ENCODE measurements around the gene RYK.
"Not testable (repeated sequence)": the region's sequence is repeated elsewhere in the genome, so short reads cannot be mapped to it uniquely, and the experiment has no call there.

The RYK gene

DNA sequence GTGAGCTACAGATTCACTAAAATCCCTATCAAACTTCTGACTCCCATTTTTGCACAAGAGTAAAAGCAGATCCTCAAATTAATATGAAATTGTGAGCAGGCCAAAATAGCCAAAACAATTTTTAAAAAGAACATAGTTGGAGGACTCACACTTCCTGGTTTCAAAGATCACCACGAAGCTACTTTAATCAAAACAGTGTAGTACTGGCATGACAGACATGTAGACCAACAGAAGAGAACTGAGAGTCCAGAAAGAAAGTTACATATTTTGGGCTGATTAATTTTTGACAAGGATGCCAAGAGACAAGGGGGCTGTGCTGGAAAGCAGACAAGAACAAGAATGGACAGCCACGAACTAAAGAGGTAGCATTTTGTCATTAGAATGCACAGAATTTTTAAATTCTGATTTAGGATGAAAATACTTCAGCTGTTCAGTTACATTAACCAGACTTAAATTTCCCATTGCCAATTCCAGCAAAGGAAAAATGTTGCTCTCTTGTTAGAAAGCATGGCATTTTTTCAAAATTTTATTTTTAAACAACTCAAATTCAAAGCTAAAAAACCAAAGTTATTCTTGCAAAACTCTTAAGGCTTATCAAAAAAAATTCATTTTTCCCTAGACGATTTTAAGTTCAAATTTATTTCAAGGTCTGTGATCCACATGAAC, 14.0 kb downstream of the RYK start:
- DNase-seq (ENCODE audit: low read depth, low spot score), result no peak
- H3K27me3 ChIP-seq (ENCODE audit: control insufficient read depth, insufficient read depth, low read length), result no peaks in the 10 kb centered on the region
- WGBS (ENCODE audit: insufficient coverage, insufficient read length), result no CpG with 5 or more reads among the region's 3 CpGs
- H3K36me3 ChIP-seq (ENCODE audit: control insufficient read depth, insufficient read depth, low read length), result no peaks in the 10 kb centered on the region
- no peaks in the 10 kb centered on the region for H3K9me3 ChIP-seq (ENCODE audit: control insufficient read depth, insufficient read depth, low read length)
- H3K4me3 ChIP-seq (ENCODE audit: low read length), result no peak overlapping the region
- H3K4me1 ChIP-seq (ENCODE audit: control insufficient read depth, insufficient read depth, low read length), result peaks cover 2% of the 10 kb centered on the region
- no peak overlapping the region for H3K27ac ChIP-seq (ENCODE audit: low read length)

DNA sequence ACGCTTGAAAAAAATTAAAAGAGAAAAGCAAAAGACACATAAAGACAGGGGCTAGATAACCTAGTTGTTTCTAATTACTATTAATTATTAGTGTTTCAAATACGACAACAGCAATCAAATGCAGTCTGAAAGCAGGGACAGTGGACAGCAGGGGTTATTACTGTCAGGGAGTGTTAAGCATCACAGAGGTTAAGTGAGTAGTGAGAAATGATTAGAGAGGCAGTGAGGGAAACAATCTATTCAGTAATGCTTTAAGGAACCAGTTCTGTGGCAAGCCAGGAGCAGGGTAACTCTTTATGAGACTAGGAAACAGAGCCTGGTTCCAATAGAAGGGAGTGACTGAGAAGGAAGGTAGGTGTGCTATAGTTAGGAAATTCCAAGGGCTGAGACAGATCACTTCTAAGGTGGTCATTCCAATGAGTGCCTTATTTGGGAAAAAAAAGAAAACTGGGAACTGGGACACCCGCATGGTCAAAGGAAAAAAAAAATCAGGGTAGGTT, 15.0 kb downstream of the RYK start:
- Histone ChIP-seq H3K27me3 (ENCODE audit: control insufficient read depth, insufficient read depth, low read length) (no peaks in the 10 kb centered on the region), H3K4me1 (ENCODE audit: control insufficient read depth, insufficient read depth, low read length) (peaks cover 2% of the 10 kb centered on the region), H3K9me3 (ENCODE audit: control insufficient read depth, insufficient read depth, low read length) (no peaks in the 10 kb centered on the region), H3K36me3 (ENCODE audit: control insufficient read depth, insufficient read depth, low read length) (no peaks in the 10 kb centered on the region), H3K27ac (ENCODE audit: low read length) (no peak overlapping the region), H3K4me3 (ENCODE audit: low read length) (no peak overlapping the region)
- no CpG with 5 or more reads among the region's 3 CpGs for WGBS (ENCODE audit: insufficient coverage, insufficient read length)
- DNase-seq (ENCODE audit: low read depth, low spot score), result no peak

DNA sequence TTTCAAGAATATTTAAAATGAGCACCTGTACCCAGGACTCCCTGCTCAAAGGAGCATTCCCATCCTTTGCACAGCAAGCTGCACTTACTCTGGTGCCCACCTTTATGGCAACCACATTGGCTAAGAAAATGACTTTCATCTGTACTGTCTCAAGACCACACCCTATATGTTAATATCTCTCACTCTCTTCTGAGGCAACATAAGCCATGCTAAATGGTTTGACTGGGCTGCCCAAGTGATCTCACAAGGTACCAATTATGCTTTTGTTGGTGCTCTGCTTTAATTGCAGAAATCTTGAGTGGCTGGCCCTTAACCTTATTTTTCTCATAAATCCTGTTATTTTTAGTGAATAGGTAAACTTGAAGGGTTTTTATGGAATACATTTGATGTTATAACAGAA, 17.7 kb downstream of the RYK start:
- H3K27ac ChIP-seq (ENCODE audit: low read length), result no peak overlapping the region
- H3K4me3 ChIP-seq (ENCODE audit: low read length), result no peak overlapping the region
- no peaks in the 10 kb centered on the region for H3K9me3 ChIP-seq (ENCODE audit: control insufficient read depth, insufficient read depth, low read length)
- no peaks in the 10 kb centered on the region for H3K27me3 ChIP-seq (ENCODE audit: control insufficient read depth, insufficient read depth, low read length)
- H3K36me3 ChIP-seq (ENCODE audit: control insufficient read depth, insufficient read depth, low read length), result no peaks in the 10 kb centered on the region
- peaks cover 2% of the 10 kb centered on the region for H3K4me1 ChIP-seq (ENCODE audit: control insufficient read depth, insufficient read depth, low read length)
- no peak for DNase-seq (ENCODE audit: low read depth, low spot score)

DNA sequence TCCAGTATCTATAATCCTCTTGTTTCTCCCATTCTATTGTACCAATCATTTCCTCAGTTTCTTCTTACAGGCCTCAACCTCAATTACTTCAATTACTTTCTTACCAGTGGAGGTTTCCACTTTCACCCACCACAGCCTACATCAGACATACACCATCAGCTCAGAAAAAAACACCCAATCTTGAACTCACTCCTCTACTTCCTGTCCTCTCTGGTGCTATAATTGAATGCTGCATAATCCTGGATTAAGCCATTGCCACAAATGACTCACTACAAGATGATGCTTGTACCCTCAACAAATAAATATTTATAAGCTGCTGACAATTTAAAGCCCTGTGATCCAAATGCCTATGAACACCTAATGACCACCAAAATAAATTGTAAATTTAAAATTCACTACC, 18.5 kb downstream of the RYK start:
- no peak for DNase-seq (ENCODE audit: low read depth, low spot score)
- H3K36me3 ChIP-seq (ENCODE audit: control insufficient read depth, insufficient read depth, low read length), result no peaks in the 10 kb centered on the region
- no peaks in the 10 kb centered on the region for H3K9me3 ChIP-seq (ENCODE audit: control insufficient read depth, insufficient read depth, low read length)
- H3K4me3 ChIP-seq (ENCODE audit: low read length), result no peak overlapping the region
- H3K4me1 ChIP-seq (ENCODE audit: control insufficient read depth, insufficient read depth, low read length), result peaks cover 2% of the 10 kb centered on the region
- H3K27ac ChIP-seq (ENCODE audit: low read length), result no peak overlapping the region
- H3K27me3 ChIP-seq (ENCODE audit: control insufficient read depth, insufficient read depth, low read length), result no peaks in the 10 kb centered on the region

DNA sequence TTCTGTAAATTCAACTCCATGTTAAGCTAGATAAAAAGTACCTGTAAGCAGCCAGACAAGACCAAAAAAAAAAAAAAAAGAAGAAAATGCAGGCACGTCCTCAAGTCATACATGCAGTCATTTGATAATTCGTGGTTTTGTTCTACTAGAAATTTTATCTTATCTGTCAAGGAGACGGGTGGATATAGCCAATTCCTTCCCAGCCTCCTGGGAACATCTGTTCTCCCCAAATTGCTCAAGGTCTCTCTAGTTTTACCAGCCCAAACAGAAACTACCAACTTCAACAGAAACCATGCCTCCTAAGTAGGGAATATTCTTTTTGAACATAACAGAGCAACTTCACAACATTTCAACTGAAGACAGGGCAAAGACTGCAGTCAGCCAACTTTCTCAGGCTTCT, 19.5 kb downstream of the RYK start:
- no peak for DNase-seq (ENCODE audit: low read depth, low spot score)
- Histone ChIP-seq H3K27me3 (ENCODE audit: control insufficient read depth, insufficient read depth, low read length) (no peaks in the 10 kb centered on the region), H3K4me3 (ENCODE audit: low read length) (no peak overlapping the region), H3K27ac (ENCODE audit: low read length) (no peak overlapping the region), H3K9me3 (ENCODE audit: control insufficient read depth, insufficient read depth, low read length) (no peaks in the 10 kb centered on the region), H3K4me1 (ENCODE audit: control insufficient read depth, insufficient read depth, low read length) (peaks cover 2% of the 10 kb centered on the region), H3K36me3 (ENCODE audit: control insufficient read depth, insufficient read depth, low read length) (no peaks in the 10 kb centered on the region)
- no CpG with 5 or more reads among the region's 3 CpGs for WGBS (ENCODE audit: insufficient coverage, insufficient read length)

DNA sequence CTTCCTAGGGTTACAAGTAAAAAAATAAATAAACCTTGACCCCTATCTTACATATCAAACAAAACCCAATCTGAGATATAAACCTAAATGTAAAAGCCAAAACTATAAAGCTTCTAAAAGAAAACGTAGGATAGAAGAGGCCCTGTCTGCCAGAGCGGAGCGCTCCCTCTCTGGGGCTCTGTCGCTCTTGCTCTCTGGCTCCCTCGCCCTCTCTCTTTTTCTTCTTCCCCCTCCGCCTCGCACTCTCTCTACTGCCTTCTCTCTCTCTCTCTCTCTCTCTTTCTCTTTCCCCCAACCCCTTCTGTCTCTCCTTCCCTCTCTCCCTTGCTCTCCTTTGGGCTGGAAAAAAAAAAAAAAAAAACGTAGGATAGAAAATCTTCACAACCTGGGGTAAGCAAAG, 21.6 kb downstream of the RYK start:
- H3K27me3 ChIP-seq (ENCODE audit: control insufficient read depth, insufficient read depth, low read length), result no peaks in the 10 kb centered on the region
- DNase-seq (ENCODE audit: low read depth, low spot score), result no peak
- peaks cover 3% of the 10 kb centered on the region for H3K4me1 ChIP-seq (ENCODE audit: control insufficient read depth, insufficient read depth, low read length)
- H3K4me3 ChIP-seq (ENCODE audit: low read length), result no peak overlapping the region
- WGBS (ENCODE audit: insufficient coverage, insufficient read length), result no CpG with 5 or more reads among the region's 8 CpGs
- no peaks in the 10 kb centered on the region for H3K36me3 ChIP-seq (ENCODE audit: control insufficient read depth, insufficient read depth, low read length)
- no peak overlapping the region for H3K27ac ChIP-seq (ENCODE audit: low read length)
- H3K9me3 ChIP-seq (ENCODE audit: control insufficient read depth, insufficient read depth, low read length), result no peaks in the 10 kb centered on the region

DNA sequence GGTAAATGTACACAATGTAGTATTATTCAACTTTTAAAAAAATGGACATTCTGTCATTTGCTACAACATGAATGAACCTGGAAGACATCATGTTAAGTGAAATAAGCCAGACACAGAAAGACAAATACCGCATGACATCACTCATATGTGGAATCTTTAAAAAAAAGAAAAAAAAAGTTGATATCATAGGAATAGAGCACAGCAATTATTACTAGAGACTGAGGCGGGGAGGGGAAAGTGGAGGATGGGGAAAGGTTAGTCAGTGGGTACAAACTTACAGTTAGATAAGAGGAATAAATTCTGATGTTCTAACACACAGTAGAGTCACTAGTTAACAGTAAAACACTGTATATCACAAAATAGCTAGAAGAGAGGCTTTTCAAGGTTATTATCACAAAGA, 22.2 kb downstream of the RYK start:
- Histone ChIP-seq H3K36me3 (ENCODE audit: control insufficient read depth, insufficient read depth, low read length) (no peaks in the 10 kb centered on the region), H3K4me1 (ENCODE audit: control insufficient read depth, insufficient read depth, low read length) (peaks cover 4% of the 10 kb centered on the region), H3K4me3 (ENCODE audit: low read length) (no peak overlapping the region), H3K9me3 (ENCODE audit: control insufficient read depth, insufficient read depth, low read length) (no peaks in the 10 kb centered on the region), H3K27ac (ENCODE audit: low read length) (no peak overlapping the region), H3K27me3 (ENCODE audit: control insufficient read depth, insufficient read depth, low read length) (no peaks in the 10 kb centered on the region)
- no peak for DNase-seq (ENCODE audit: low read depth, low spot score)
- no CpG with 5 or more reads among the region's 2 CpGs for WGBS (ENCODE audit: insufficient coverage, insufficient read length)

DNA sequence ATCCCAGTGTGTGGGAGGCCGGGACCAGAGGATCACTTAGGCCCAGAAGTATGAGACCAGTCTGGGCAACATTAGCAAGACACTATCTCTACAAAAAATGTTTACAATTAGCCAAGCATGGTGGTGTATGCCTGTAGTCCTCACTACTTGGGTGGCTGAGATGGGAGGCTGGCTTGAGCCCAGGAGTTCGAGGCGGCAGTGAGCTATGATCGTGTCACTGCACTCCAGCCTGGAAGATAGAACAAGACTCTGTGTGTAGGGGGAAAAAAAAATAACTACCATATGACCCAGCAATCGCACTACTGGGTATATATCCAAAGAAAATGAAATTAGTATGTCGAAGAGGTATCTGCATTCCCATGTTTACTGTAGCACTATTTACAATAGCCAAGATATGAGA, 22.6 kb downstream of the RYK start:
- Histone ChIP-seq H3K36me3 (ENCODE audit: control insufficient read depth, insufficient read depth, low read length) (no peaks in the 10 kb centered on the region), H3K27ac (ENCODE audit: low read length) (no peak overlapping the region), H3K4me1 (ENCODE audit: control insufficient read depth, insufficient read depth, low read length) (peaks cover 4% of the 10 kb centered on the region), H3K9me3 (ENCODE audit: control insufficient read depth, insufficient read depth, low read length) (no peaks in the 10 kb centered on the region), H3K27me3 (ENCODE audit: control insufficient read depth, insufficient read depth, low read length) (no peaks in the 10 kb centered on the region), H3K4me3 (ENCODE audit: low read length) (no peak overlapping the region)
- no CpG with 5 or more reads among the region's 6 CpGs for WGBS (ENCODE audit: insufficient coverage, insufficient read length)
- DNase-seq (ENCODE audit: low read depth, low spot score), result no peak

DNA sequence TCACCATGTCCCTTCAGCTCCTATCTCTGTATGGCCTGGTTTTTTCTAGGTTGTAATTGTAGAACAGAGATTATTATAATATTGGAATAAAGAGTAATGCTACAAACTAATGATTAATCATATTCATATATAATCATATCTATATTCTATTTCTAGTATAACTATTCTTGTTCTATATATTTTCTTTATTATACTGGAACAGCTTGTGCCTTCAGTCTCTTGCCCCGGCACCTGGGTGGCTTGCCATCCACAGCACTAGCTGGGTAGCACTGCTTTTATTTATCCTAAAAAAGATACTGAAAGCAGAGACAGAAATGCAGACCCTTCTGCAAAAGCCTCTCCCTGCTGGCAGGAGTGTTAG, 25.9 kb downstream of the RYK start:
- not testable (repeated sequence) for H3K27me3 ChIP-seq (ENCODE audit: control insufficient read depth, insufficient read depth, low read length); H3K27ac ChIP-seq (ENCODE audit: low read length); H3K9me3 ChIP-seq (ENCODE audit: control insufficient read depth, insufficient read depth, low read length); H3K36me3 ChIP-seq (ENCODE audit: control insufficient read depth, insufficient read depth, low read length); H3K4me3 ChIP-seq (ENCODE audit: low read length); DNase-seq (ENCODE audit: low read depth, low spot score); H3K4me1 ChIP-seq (ENCODE audit: control insufficient read depth, insufficient read depth, low read length)
- no CpG with 5 or more reads among the region's 1 CpG for WGBS (ENCODE audit: insufficient coverage, insufficient read length)

DNA sequence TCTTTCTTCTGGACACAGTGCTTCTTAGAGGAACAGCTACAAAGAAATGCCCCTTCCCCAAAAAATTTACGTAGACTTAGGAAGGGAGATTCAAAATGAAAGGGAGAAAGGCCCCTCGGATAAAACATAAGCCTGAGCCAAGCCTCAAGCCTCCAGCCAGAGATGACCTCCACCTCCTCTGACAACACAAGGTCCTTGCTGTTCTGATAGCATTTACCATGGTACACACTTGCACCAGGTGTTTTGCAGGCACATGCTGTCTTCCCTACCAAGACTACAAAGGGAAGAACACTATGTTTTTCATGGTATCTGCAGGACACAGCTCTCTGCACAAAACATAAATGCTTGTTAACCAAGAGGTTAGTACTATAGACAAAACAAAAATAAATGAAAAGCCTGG, 27.8 kb downstream of the RYK start:
- no peaks in the 10 kb centered on the region for H3K9me3 ChIP-seq (ENCODE audit: control insufficient read depth, insufficient read depth, low read length)
- no peaks in the 10 kb centered on the region for H3K27me3 ChIP-seq (ENCODE audit: control insufficient read depth, insufficient read depth, low read length)
- H3K4me1 ChIP-seq (ENCODE audit: control insufficient read depth, insufficient read depth, low read length), result 0 out of 2 replicates have a peak, but pooled peaks cover 2% of the 10 kb centered on the region
- DNase-seq (ENCODE audit: low read depth, low spot score), result no peak
- H3K4me3 ChIP-seq (ENCODE audit: low read length), result no peak overlapping the region
- H3K27ac ChIP-seq (ENCODE audit: low read length), result no peak overlapping the region
- no CpG with 5 or more reads among the region's 2 CpGs for WGBS (ENCODE audit: insufficient coverage, insufficient read length)
- H3K36me3 ChIP-seq (ENCODE audit: control insufficient read depth, insufficient read depth, low read length), result no peaks in the 10 kb centered on the region

DNA sequence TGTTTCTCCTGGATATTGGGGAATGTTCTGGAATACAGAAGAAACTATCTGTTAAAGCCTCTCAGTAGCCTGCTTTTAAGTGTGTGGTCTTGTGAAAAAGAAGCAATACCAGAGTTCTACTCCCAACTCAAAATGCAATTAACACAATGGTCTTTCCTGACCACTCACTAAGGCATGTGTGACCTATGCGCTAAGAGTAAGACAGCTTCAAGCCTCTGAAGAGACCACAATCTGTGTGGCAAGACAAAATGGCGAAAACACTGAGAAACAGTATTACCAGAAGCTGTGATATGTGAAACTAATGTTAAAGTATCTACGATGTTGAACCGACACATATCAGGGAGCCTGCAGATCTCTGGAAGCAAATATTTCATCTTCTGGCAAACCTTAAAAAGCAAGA, 33.8 kb downstream of the RYK start:
- H3K36me3 ChIP-seq (ENCODE audit: control insufficient read depth, insufficient read depth, low read length), result no peaks in the 10 kb centered on the region
- no peak for DNase-seq (ENCODE audit: low read depth, low spot score)
- H3K4me3 ChIP-seq (ENCODE audit: low read length), result no peak overlapping the region
- no CpG with 5 or more reads among the region's 4 CpGs for WGBS (ENCODE audit: insufficient coverage, insufficient read length)
- no peaks in the 10 kb centered on the region for H3K9me3 ChIP-seq (ENCODE audit: control insufficient read depth, insufficient read depth, low read length)
- no peaks in the 10 kb centered on the region for H3K4me1 ChIP-seq (ENCODE audit: control insufficient read depth, insufficient read depth, low read length)
- H3K27ac ChIP-seq (ENCODE audit: low read length), result no peak overlapping the region
- no peaks in the 10 kb centered on the region for H3K27me3 ChIP-seq (ENCODE audit: control insufficient read depth, insufficient read depth, low read length)
